GM21737 (cell line): ENCODE measurements around the gene GTPBP6.
"Not testable (repeated sequence)": the region's sequence is repeated elsewhere in the genome, so short reads cannot be mapped to it uniquely, and the experiment has no call there.

Source experiments
- ATAC-seq: cut with Tn5 transposase; IDR thresholded peaks from one replicate; pipeline ENCODE4 v1.9.1; 2021; ENCODE audit warnings: mild to moderate bottlenecking, moderate library complexity; ENCODE audit not compliant: unreplicated experiment

Gene GTPBP6

GRCh38 chrX:319579-320125, 1.1 kb upstream of the GTPBP6 start:
- ATAC-seq: no peak

- peak; percentile 53 for ATAC-seq
Measured at GRCh38 chrX:318068-318738, 393 bp downstream of the GTPBP6 start.

- ATAC-seq: no peak
Measured at GRCh38 chrX:317424-318067, 1.1 kb downstream of the GTPBP6 start.

- ATAC-seq: no peak
Measured at GRCh38 chrX:316351-317325, 2.0 kb downstream of the GTPBP6 start.

GRCh38 chrX:314781-315595, 3.6 kb downstream of the GTPBP6 start:
- no peak for ATAC-seq

- no peak for ATAC-seq
Measured at GRCh38 chrX:314049-314448, 4.5 kb downstream of the GTPBP6 start.

- no peak for ATAC-seq
Measured at GRCh38 chrX:313546-313945, 5.0 kb downstream of the GTPBP6 start.

- no peak for ATAC-seq
Measured at GRCh38 chrX:312621-313331, 5.8 kb downstream of the GTPBP6 start.

GRCh38 chrX:311156-312129, 7.2 kb downstream of the GTPBP6 start:
- ATAC-seq: no peak

GRCh38 chrX:310621-311155, 7.9 kb downstream of the GTPBP6 start:
- no peak for ATAC-seq

- ATAC-seq: no peak
Measured at GRCh38 chrX:308821-309520, 9.6 kb downstream of the GTPBP6 start.

- ATAC-seq: no peak
Measured at GRCh38 chrX:307261-308111, 11.1 kb downstream of the GTPBP6 start.

- not testable (repeated sequence) for ATAC-seq
Measured at GRCh38 chrX:306614-307251, 11.9 kb downstream of the GTPBP6 start.

GRCh38 chrX:305781-306613, 12.6 kb downstream of the GTPBP6 start:
- not testable (repeated sequence) for ATAC-seq

- no peak for ATAC-seq
Measured at GRCh38 chrX:302975-303374, 15.6 kb downstream of the GTPBP6 start.
